Activated effector memory CD4-positive, alpha-beta T cell treated with anti-CD3 and anti-CD28 coated beads, Interleukin-2, amount 50 U/mL, for 16 hours (primary cell): ENCODE results near the gene PRKAG2.
"Not testable (repeated sequence)": the region's sequence is repeated elsewhere in the genome, so short reads cannot be mapped to it uniquely, and the experiment has no call there.

Source experiments
- DNase-seq: peaks from one replicate; pipeline ENCODE4 v3.0.0-alpha.2; 2020

Gene PRKAG2

GRCh38 chr7:151759591-151760042 is 117.3 kb downstream of the PRKAG2 start:
- DNase-seq = peak; percentile 81

GRCh38 chr7:151758622-151759540 is 118.0 kb downstream of the PRKAG2 start:
- DNase-seq = no peak

GRCh38 chr7:151757274-151757673 is 119.6 kb downstream of the PRKAG2 start:
- no peak for DNase-seq

- DNase-seq = no peak
These were observed 120.0 kb downstream of the PRKAG2 start for GRCh38 chr7:151756866-151757265.

- peak; percentile 85 for DNase-seq
These were observed 120.7 kb downstream of the PRKAG2 start for GRCh38 chr7:151756076-151756731.

GRCh38 chr7:151755131-151755801 is 121.6 kb downstream of the PRKAG2 start:
- no peak for DNase-seq

GRCh38 chr7:151754688-151755130 is 122.2 kb downstream of the PRKAG2 start:
- DNase-seq = no peak

GRCh38 chr7:151754142-151754590 is 122.7 kb downstream of the PRKAG2 start:
- DNase-seq = peak; percentile 69

- no peak for DNase-seq
These were observed 123.9 kb downstream of the PRKAG2 start for GRCh38 chr7:151752816-151753595.

- no peak for DNase-seq
These were observed 124.9 kb downstream of the PRKAG2 start for GRCh38 chr7:151752037-151752436.

GRCh38 chr7:151748733-151749132 is 128.2 kb downstream of the PRKAG2 start:
- no peak for DNase-seq

GRCh38 chr7:151748021-151748420 is 128.9 kb downstream of the PRKAG2 start:
- not testable (repeated sequence) for DNase-seq

GRCh38 chr7:151745706-151746105 is 131.2 kb downstream of the PRKAG2 start:
- DNase-seq = no peak

- DNase-seq = peak; percentile 65
These were observed 132.0 kb downstream of the PRKAG2 start for GRCh38 chr7:151744656-151745638.

GRCh38 chr7:151744051-151744580 is 132.8 kb downstream of the PRKAG2 start:
- no peak for DNase-seq

GRCh38 chr7:151743481-151743983 is 133.4 kb downstream of the PRKAG2 start:
- DNase-seq = no peak

- no peak for DNase-seq
These were observed 134.0 kb downstream of the PRKAG2 start for GRCh38 chr7:151742713-151743480.

GRCh38 chr7:151741585-151741984 is 135.3 kb downstream of the PRKAG2 start:
- DNase-seq = no peak

GRCh38 chr7:151740081-151740851 is 136.6 kb downstream of the PRKAG2 start:
- DNase-seq = no peak
